GM12878 (cell line): ENCODE results near the gene TBCCD1. TPM values are rescaled to one million over a fixed set of nuclear protein-coding genes. Genes with fewer than 3 reads are reported as not detected.

Experiments
- ATAC-seq: fragments of 200-7000 bp; cut with Tn5 transposase; 3 replicates; pipeline ENCODE4 v1.9.1; 2020; ENCODE audit warnings: mild to moderate bottlenecking, moderate library complexity
- BruUV-seq: library from RNA; stranded (reverse); fragments of 400-500 nt; replicated peaks from 2 replicates; lab custom pipeline; 2021; lab: Mats Ljungman, UMichigan
- CTCF ChIA-PET: fragments of 300-600 bp; sonication (Branson Sonifier 250); formaldehyde crosslinking; extraction: SDS; loops from one replicate; lab custom pipeline; 2021; ENCODE audit warnings: inconsistent platforms; lab: Yijun Ruan, JAX
- POLR2A ChIA-PET: fragments of 350-600 bp; formaldehyde crosslinking; extraction: SDS; loops from one replicate; lab custom pipeline; 2021; ENCODE audit warnings: inconsistent platforms; lab: Charles Lee
- RAD21 ChIA-PET: fragments of 300-600 bp; sonication (Branson Sonifier 250); formaldehyde crosslinking; loops from one replicate; lab custom pipeline; 2023; ENCODE audit warnings: antibody characterized with exemption; ENCODE audit not compliant: unreplicated experiment; lab: Charles Lee
- SMC1A ChIA-PET: fragments of 300-600 bp; sonication (Branson Sonifier 250); formaldehyde crosslinking; loops from one replicate; lab custom pipeline; 2023; ENCODE audit not compliant: unreplicated experiment, uncharacterized antibody; lab: Charles Lee
- DNase-seq: peaks from one replicate; pipeline ENCODE4 v3.0.0-alpha.2; 2011; ENCODE audit warnings: low read depth, low spot score
- FAIRE-seq: peaks from 3 replicates; lab custom pipeline; 2011; peaks lifted over from hg19 to GRCh38; lab: Jason Lieb, UNC
- H2AFZ ChIP-seq: 2 replicates; pipeline ENCODE4 v1.6.0; 2011; ENCODE audit warnings: low read depth, low read length, control low read depth; ENCODE audit not compliant: control insufficient read depth
- H3K27ac ChIP-seq: 2 replicates; pipeline ENCODE4 v1.5.1; 2011; ENCODE audit warnings: control low read depth; ENCODE audit not compliant: control insufficient read depth, insufficient read depth
- H3K27me3 ChIP-seq, 2 experiments: replicated peaks in 1 of 2; 2 replicates each; pipeline versions ENCODE4 v1.6.0 to v1.6.1; 2011; ENCODE audit warnings: low read length in 1 of 2; ENCODE audit not compliant: control insufficient read depth in 2 of 2, insufficient read depth in 2 of 2
- H3K36me3 ChIP-seq, 2 experiments: 2 replicates each; pipeline ENCODE4 v1.5.1; 2011; ENCODE audit warnings: low read length in 1 of 2; ENCODE audit not compliant: control insufficient read depth in 2 of 2, insufficient read depth in 2 of 2
- H3K4me1 ChIP-seq: 2 replicates; pipeline ENCODE4 v1.6.1; 2011; ENCODE audit warnings: mild to moderate bottlenecking, low read length, moderate library complexity, mixed read lengths; ENCODE audit not compliant: control insufficient read depth, insufficient read depth
- H3K4me2 ChIP-seq: 2 replicates; pipeline ENCODE4 v1.6.0; 2011; ENCODE audit warnings: control low read depth; ENCODE audit not compliant: control insufficient read depth, insufficient read depth
- H3K4me3 ChIP-seq: fragments of 200-600 bp; sonication (generic); 2 replicates; pipeline ENCODE4 v1.5.1; 2016
- H3K79me2 ChIP-seq: 2 replicates; pipeline ENCODE4 v1.6.0; 2011; ENCODE audit warnings: low read length; ENCODE audit not compliant: control insufficient read depth, insufficient read depth
- H3K9ac ChIP-seq: 2 replicates; pipeline ENCODE4 v1.8.0; 2011; ENCODE audit warnings: low read length, control low read depth, mixed read lengths; ENCODE audit not compliant: control insufficient read depth, insufficient read depth
- H3K9me3 ChIP-seq: replicated peaks from 3 replicates; pipeline ENCODE4 v1.5.1; 2011; ENCODE audit warnings: mild to moderate bottlenecking, low read length; ENCODE audit not compliant: control insufficient read depth, insufficient read depth
- H4K20me1 ChIP-seq: 2 replicates; pipeline ENCODE4 v1.6.0; 2011; ENCODE audit not compliant: control insufficient read depth, insufficient read depth
- ATF7 ChIP-seq: fragments of 450-650 bp; IDR thresholded peaks from 2 replicates; pipeline ENCODE4 v1.6.1; 2016; ENCODE audit warnings: low read depth, mild to moderate bottlenecking
- ELK1 ChIP-seq: IDR thresholded peaks from 2 replicates; pipeline ENCODE4 v1.6.1; 2012; ENCODE audit warnings: low read depth, low read length, improper control_type of control experiment
- ETV6 ChIP-seq, 2 experiments: fragments of 450-650 bp in 1 of 2; IDR thresholded peaks in 1 of 2; conservative IDR thresholded peaks in 1 of 2; 2 replicates each; pipeline ENCODE4 v1.6.1; 2014; ENCODE audit warnings: antibody characterized with exemption in 1 of 2, borderline replicate concordance in 1 of 2, low read depth in 1 of 2, mild to moderate bottlenecking in 1 of 2, moderate library complexity in 1 of 2
- JUND ChIP-seq: IDR thresholded peaks from 2 replicates; pipeline ENCODE4 v1.6.1; 2012; ENCODE audit warnings: low read depth, mild to moderate bottlenecking, low read length, improper control_type of control experiment, moderate library complexity
- MEF2B ChIP-seq: fragments of 450-650 bp; IDR thresholded peaks from 2 replicates; pipeline ENCODE4 v1.6.1; 2018; ENCODE audit warnings: mild to moderate bottlenecking, moderate library complexity; ENCODE audit not compliant: partially characterized antibody, poor library complexity, severe bottlenecking
- RELA ChIP-seq: fragments of 450-650 bp; IDR thresholded peaks from 2 replicates; pipeline ENCODE4 v1.8.0; 2014; ENCODE audit warnings: borderline replicate concordance; ENCODE audit not compliant: partially characterized antibody
- SIN3A ChIP-seq: IDR thresholded peaks from 2 replicates; pipeline ENCODE4 v1.6.1; 2012; ENCODE audit warnings: low read depth, low read length, improper control_type of control experiment
- SMAD5 ChIP-seq: IDR thresholded peaks from 2 replicates; pipeline ENCODE4 v1.6.1; 2016; ENCODE audit warnings: antibody characterized with exemption, low read depth
- STAT1 ChIP-seq: fragments of 450-650 bp; conservative IDR thresholded peaks from 2 replicates; pipeline ENCODE4 v1.6.1; 2014; ENCODE audit warnings: antibody characterized with exemption, mild to moderate bottlenecking
- YBX1 ChIP-seq: fragments of 450-650 bp; IDR thresholded peaks from 2 replicates; pipeline ENCODE4 v1.6.1; 2016; ENCODE audit warnings: antibody characterized with exemption
- ZNF274 ChIP-seq: IDR thresholded peaks from one replicate; pipeline ENCODE4 v1.8.0; 2011; ENCODE audit not compliant: insufficient read length, insufficient read depth
- ZNF384 ChIP-seq: IDR thresholded peaks from 2 replicates; pipeline ENCODE4 v1.6.1; 2012; ENCODE audit warnings: low read depth, mild to moderate bottlenecking, low read length, improper control_type of control experiment, borderline replicate concordance
- WGBS: methylation state at CpG from one replicate; pipeline ENCODE4 v1.1.6; 2016; ENCODE audit warnings: low lambda C conversion rate; ENCODE audit not compliant: insufficient replicate concordance, insufficient coverage; ENCODE audit errors: missing lambda C conversion rate; 5-methylcytosine and 5-hydroxymethylcytosine counted together
- in situ Hi-C: fragments of 300-500 bp; cut with MboI; formaldehyde crosslinking; loops from 9 replicates; pipeline ENCODE4 v1.14.3; 2018; ENCODE audit warnings: mixed read lengths
- intact Hi-C: fragments of 100-400 bp; cut with micrococcal nuclease; formaldehyde crosslinking; loops from one replicate; pipeline ENCODE4 v1.14.2; 2022; ENCODE audit not compliant: unreplicated experiment
- polyA plus RNA-seq, 11 experiments: library from polyadenylated mRNA; depleted of rRNA in 4 of 11; unstranded in 6 of 11; stranded (reverse) in 5 of 11; fragments of >200 nt; fragmentation: Nextera tagmentation in 4 of 11; fragmentation: Illumina TruSeq in 1 of 11; extraction: Ambion mirVana in 4 of 11; extraction: Trizol in 1 of 11; gene quantifications; 1 replicate in 1 of 11; 2 replicates in 10 of 11; pipeline versions ENCODE4 v1.2.1 to v1.2.3, GENCODE V29; 2011 to 2016; ENCODE audit warnings: inconsistent platforms in 2 of 11, missing spikeins in 2 of 11, low read depth in 1 of 11
- total RNA-seq, 4 experiments: library from RNA; depleted of rRNA in 3 of 4; stranded (reverse); fragments of >200 nt in 3 of 4; fragmentation: Illumina TruSeq in 1 of 4; extraction: Trizol in 1 of 4; gene quantifications; 2 replicates each; pipeline versions ENCODE4 v1.2.1 to v1.2.3, GENCODE V29; 2013 to 2021

TBCCD1 gene
- total and polyA plus RNA-seq, 10 of the 15 experiments (the other 5 are each of a cell fraction or from before 2014, with no cell fraction given), result 6.9 to 23.4 (median 14.7) TPM

GRCh38 chr3:186594591-186595113, 27.5 kb upstream of the TBCCD1 start (continued):
- no peak for TF ChIP-seq ELK1
- TF ChIP-seq MEF2B, result no peak
- no peak for TF ChIP-seq YBX1
- TF ChIP-seq ZNF384, result no peak

GRCh38 chr3:186593862-186594261, 26.7 kb upstream of the TBCCD1 start:
- FAIRE-seq, result no peak
- CTCF ChIA-PET, result interaction anchor here (1.1 to 2.0 kb wide), 3 partner anchors 21 to 650 kb away, joined by 5 read pairs; no protein-coding TSS in a partner anchor
- no peaks in the 10 kb centered on the region for H3K4me1 ChIP-seq
- H3K36me3 ChIP-seq, result no peaks in the 10 kb centered on the region
- TF ChIP-seq ATF7, result no peak
- no peak for TF ChIP-seq JUND
- no peak for TF ChIP-seq SIN3A
- no peak for TF ChIP-seq ETV6 (conservative IDR thresholded peaks at IDR 0.05 in 1 of 2, IDR thresholded peaks at IDR 0.05 in 1 of 2; ENCODE audit: borderline replicate concordance in 1 of 2, low read depth in 1 of 2)
- TF ChIP-seq SMAD5, result no peak
- TF ChIP-seq RELA, result no peak
- TF ChIP-seq STAT1, result no peak
- no peak for TF ChIP-seq ZNF274
- TF ChIP-seq, all 136 proteins: peak for 0
- in situ Hi-C loops, result no loop called here
- Histone ChIP-seq H3K27ac (no peak overlapping the region), H3K27me3 (peaks cover 0 to 2% of the 10 kb centered on the region in 2 experiments; a peak in 1 of 4 replicates), H2AFZ (no peak overlapping the region), H4K20me1 (no peaks in the 10 kb centered on the region), H3K4me2 (no peak overlapping the region), H3K9me3 (no peaks in the 10 kb centered on the region), H3K79me2 (no peaks in the 10 kb centered on the region), H3K4me3 (no peak overlapping the region), H3K9ac (no peak overlapping the region)
- BruUV-seq, result no TSS peak
- DNase-seq, result no peak
- 58% methylated on average over 3 of the region's 3 CpGs for WGBS
- ChIA-PET RAD21 (no interaction called here), POLR2A (no interaction called here), SMC1A (no interaction called here)
- intact Hi-C loops, result no loop called here
- ATAC-seq, result no peak
